ENCODE data around the gene SYP. TPM values are rescaled to one million over a fixed set of nuclear protein-coding genes. Genes with fewer than 3 reads are reported as not detected.
"Not testable (repeated sequence)": the region's sequence is repeated elsewhere in the genome, so short reads cannot be mapped to it uniquely, and the experiment has no call there.

SYP gene
- total and polyA plus RNA-seq, 2 experiments from 2014 or later: 0.45 to 1.3 TPM

DNA sequence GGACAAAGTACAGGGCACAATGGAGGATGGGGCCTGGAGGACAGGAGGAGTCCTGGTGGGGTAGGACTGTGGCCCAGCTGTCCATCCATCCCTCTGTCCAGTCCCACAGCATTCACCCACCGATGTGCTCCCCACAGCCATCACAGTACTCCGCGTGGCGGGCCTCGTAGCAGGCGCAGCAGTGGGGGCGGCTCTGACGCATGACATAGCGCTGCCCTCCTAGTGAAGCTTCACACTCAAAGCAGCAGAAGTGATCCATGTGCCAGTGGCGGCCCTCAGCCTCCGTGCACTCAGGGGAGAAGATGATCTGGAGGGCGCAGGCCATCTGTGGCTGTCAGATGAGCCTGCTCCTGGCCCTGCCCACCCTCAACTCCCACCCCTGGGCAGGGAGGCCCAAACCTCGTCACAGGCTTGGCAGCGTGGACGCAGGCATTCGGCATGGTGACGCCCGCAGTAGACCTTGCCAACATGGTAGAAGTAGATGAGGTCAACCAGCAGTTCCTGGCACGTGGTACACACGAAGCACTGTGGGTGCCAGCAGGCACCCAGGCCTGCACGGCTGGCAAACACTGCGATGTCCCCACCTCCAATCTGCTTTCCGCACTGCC is 22.0 kb downstream of the SYP start:
- H3K27me3 ChIP-seq: no peaks in the 10 kb centered on the region
- H3K27ac ChIP-seq: no peak overlapping the region
- TF ChIP-seq, protein P1, sequence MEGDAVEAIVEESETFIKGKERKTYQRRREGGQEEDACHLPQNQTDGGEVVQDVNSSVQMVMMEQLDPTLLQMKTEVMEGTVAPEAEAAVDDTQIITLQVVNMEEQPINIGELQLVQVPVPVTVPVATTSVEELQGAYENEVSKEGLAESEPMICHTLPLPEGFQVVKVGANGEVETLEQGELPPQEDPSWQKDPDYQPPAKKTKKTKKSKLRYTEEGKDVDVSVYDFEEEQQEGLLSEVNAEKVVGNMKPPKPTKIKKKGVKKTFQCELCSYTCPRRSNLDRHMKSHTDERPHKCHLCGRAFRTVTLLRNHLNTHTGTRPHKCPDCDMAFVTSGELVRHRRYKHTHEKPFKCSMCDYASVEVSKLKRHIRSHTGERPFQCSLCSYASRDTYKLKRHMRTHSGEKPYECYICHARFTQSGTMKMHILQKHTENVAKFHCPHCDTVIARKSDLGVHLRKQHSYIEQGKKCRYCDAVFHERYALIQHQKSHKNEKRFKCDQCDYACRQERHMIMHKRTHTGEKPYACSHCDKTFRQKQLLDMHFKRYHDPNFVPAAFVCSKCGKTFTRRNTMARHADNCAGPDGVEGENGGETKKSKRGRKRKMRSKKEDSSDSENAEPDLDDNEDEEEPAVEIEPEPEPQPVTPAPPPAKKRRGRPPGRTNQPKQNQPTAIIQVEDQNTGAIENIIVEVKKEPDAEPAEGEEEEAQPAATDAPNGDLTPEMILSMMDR (IDR thresholded peaks at IDR 0.05; ENCODE audit: low read depth, low read length): no peak
- DNase-seq (ENCODE audit: low read depth in 1 of 2, low spot score in 1 of 2): no peak
- H3K4me1 ChIP-seq (ENCODE audit: low read depth): no peaks in the 10 kb centered on the region
- H3K4me3 ChIP-seq: no peak overlapping the region
- no peaks in the 10 kb centered on the region for H3K36me3 ChIP-seq
- H3K9me3 ChIP-seq (ENCODE audit: low read depth): no peaks in the 10 kb centered on the region

DNA sequence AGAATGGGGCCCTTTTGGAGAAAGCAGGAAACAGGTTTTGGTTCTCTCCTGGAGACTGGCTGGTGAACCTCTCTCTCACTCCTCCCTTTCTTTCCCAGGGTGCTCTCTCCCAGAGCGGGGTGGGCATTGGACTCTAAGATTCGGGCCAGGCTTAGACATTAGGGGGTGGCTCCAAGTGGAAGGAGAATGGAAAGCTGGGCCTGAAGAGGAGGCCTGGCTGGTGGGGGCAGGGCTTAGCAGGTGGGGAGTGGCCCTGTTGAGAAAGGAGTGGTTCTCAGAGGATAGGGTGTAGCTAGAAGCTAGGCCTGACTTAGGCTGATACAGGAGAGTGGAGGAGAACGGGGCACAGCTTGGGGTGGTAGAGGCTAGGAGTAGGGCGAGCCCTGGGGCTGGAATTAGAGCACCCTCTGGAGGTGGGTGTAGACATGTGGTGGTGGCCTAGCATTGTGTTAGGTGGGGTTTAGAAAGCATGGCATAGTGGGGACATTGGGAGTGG is 22.6 kb downstream of the SYP start:
- Histone ChIP-seq H3K36me3 (no peaks in the 10 kb centered on the region), H3K4me1 (ENCODE audit: low read depth) (no peaks in the 10 kb centered on the region), H3K27ac (peak overlapping the region; percentile 23), H3K9me3 (ENCODE audit: low read depth) (no peaks in the 10 kb centered on the region), H3K27me3 (no peaks in the 10 kb centered on the region), H3K4me3 (no peak overlapping the region)
- TF ChIP-seq, protein P1 (IDR thresholded peaks at IDR 0.05; ENCODE audit: low read depth, low read length): no peak
- DNase-seq (ENCODE audit: low read depth in 1 of 2, low spot score in 1 of 2): no peak

DNA sequence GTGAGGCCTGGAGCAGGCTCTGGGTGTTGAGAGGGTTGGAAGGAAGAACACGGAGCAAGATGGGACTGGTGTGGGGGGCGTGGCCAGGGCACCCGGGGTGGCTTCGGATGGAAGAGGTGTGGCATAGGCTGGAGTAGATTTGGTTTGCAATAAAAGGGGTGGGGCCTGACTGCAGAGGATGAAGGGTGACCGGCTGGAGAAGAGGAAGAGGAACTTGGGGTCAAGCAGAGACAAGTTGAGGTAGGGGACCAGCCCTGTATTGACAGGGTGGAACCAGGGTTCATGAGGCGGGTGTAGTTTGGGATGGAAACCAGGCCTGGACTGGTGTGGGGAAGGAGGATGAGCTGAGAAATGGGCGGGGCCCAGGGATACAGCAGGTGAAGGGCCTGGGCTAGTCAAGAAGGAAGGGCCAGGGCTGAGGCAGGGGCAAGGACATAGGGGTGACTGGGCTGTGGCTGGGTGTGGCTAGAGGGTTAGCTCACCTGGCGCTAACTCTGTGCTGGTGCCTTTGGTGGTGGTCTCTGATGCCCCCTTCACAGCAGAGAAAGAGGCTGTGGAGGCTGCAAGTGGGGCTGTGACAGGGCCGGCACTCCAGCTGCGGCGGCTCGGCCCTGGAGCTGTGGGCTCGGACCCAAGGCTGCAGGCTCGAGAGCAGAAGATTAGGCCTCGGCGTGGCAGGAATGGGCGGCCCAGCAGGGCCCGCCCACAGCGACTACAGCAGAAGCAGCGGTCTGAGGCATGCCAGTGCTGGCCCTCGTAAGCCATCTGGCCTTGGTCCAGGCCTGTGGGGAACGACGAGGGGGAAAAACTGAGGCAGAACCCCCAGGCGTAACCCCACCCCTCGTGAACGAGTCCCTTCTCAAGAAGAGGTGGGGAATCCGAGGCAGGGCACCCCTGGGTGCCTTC is 23.3 kb downstream of the SYP start:
- no peaks in the 10 kb centered on the region for H3K27me3 ChIP-seq
- no peaks in the 10 kb centered on the region for H3K4me1 ChIP-seq (ENCODE audit: low read depth)
- no peak overlapping the region for H3K4me3 ChIP-seq
- no peaks in the 10 kb centered on the region for H3K36me3 ChIP-seq
- DNase-seq (ENCODE audit: low read depth in 1 of 2, low spot score in 1 of 2): no peak
- H3K9me3 ChIP-seq (ENCODE audit: low read depth): no peaks in the 10 kb centered on the region
- TF ChIP-seq, protein P1 (IDR thresholded peaks at IDR 0.05; ENCODE audit: low read depth, low read length): no peak
- H3K27ac ChIP-seq: peak overlapping the region; percentile 23

DNA sequence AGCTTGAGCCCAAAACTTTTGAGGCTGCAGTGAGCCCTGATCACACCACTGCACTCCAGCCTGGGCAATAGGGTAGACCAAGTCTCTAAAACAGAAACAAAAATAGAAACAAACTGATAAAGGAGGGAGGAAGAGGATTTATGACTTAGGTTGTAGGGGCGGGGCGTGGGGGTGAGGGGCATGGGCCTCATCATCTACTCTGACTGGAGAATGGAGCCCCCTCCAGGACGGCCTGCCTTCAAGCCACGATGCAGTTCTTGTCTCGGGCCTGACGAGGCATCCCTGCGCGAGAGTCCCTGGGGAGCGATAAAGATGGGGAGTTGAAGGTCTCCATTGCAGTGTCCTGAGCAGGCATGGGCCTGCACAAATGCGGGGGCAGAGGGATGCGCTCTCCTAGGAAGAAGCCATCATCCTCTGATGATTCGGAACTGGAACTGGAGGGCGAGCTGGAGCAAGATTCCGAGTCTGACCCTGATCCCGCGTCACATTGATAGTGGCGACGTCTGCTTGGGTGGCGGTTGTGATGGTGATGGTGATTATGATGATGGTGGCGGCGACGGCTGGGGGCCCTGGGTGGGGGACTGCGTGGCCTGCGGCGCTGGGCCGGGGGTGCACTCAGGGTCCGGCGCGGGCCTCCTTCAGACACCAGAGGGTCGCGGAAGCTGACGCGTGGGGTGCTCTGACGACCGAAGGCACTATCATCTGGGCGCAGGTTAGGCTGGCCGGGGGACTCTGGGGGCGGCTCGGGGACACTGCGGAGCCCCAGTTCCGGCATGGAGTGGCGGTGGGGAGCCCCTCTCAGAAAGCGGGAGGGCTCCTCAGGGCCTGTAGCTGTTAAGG is 24.3 kb downstream of the SYP start:
- DNase-seq (ENCODE audit: low read depth in 1 of 2, low spot score in 1 of 2): no peak
- Histone ChIP-seq H3K36me3 (no peaks in the 10 kb centered on the region), H3K4me3 (no peak overlapping the region), H3K27ac (no peak overlapping the region), H3K27me3 (no peaks in the 10 kb centered on the region), H3K4me1 (ENCODE audit: low read depth) (no peaks in the 10 kb centered on the region), H3K9me3 (ENCODE audit: low read depth) (no peaks in the 10 kb centered on the region)
- TF ChIP-seq, protein P1 (IDR thresholded peaks at IDR 0.05; ENCODE audit: low read depth, low read length): no peak

DNA sequence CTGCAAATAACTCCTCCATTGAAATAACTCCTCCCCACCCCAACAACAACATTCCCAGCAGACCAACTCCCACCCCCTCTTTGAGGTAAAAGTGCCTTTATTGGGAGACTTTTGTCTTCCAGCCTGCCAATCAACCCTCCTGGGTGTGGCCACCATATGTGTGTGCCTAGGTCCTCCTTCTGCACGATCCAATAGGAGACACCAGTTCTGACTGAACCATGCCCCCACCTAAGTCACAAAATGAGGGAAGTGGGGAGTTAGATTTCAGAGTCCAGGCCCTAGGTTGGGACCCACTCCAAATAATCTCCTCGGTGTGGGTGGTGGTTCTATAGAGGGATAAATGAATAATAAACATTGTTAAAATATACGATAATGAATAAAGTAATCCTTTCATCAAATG is 25.3 kb downstream of the SYP start:
- TF ChIP-seq, protein P1 (IDR thresholded peaks at IDR 0.05; ENCODE audit: low read depth, low read length): no peak
- Histone ChIP-seq H3K4me3 (no peak overlapping the region), H3K36me3 (no peaks in the 10 kb centered on the region), H3K4me1 (ENCODE audit: low read depth) (no peaks in the 10 kb centered on the region), H3K9me3 (ENCODE audit: low read depth) (no peaks in the 10 kb centered on the region), H3K27ac (no peak overlapping the region), H3K27me3 (no peaks in the 10 kb centered on the region)
- no peak for DNase-seq (ENCODE audit: low read depth in 1 of 2, low spot score in 1 of 2)

DNA sequence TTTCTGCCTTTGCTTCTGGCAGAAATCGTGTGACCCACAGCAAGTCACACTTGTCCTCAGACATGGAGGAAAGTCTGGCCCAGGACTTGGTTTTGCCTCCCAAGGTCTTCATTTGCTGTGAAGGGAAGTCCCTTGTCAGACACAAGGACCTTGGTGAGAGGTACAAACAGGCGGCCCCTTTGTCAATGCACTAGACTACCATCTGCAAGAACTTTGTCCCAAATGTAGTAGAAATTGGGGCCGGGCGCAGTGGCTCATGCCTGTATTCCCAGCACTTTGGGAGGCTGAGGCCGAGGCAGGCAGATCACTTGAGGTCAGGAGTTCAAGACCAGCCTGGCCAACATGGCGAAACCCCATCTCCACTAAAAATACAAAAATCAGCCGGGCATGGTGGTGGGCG is 26.4 kb downstream of the SYP start:
- not testable (repeated sequence) for H3K4me1 ChIP-seq (ENCODE audit: low read depth); H3K27me3 ChIP-seq; H3K9me3 ChIP-seq (ENCODE audit: low read depth); DNase-seq (ENCODE audit: low read depth in 1 of 2, low spot score in 1 of 2); H3K4me3 ChIP-seq; H3K36me3 ChIP-seq; H3K27ac ChIP-seq
